NB4 (cell line): ENCODE data around the gene SLPI.

Source experiments
- CTCF ChIP-seq: IDR thresholded peaks from one replicate; pipeline ENCODE4 v1.5.1; 2012; ENCODE audit warnings: low read depth, low read length
- MAX ChIP-seq: IDR thresholded peaks from 2 replicates; pipeline ENCODE4 v1.6.1; 2011; ENCODE audit warnings: low read depth, low read length

DNA sequence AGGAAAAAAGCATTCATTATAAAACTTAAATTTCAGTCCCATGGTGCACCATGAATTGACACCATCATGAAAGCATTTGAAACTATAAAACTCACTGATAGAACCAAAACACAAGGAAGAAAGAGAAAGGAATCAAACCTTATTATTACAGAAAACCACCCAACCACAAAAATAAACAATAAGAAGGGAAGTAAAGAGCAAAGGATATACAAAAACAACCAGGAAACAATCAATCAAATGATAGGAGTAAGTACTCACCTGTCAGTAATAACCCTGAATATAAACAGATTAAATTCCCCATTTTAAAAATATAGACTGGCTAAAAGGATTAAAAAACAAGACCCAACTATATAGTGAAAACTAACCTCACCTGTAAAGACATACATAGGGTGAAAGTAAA is 5.8 kb downstream of the SLPI start:
- TF ChIP-seq MAX (no peak), CTCF (no peak)
